PC-3 (cell line): Measurements from ENCODE around the gene B4GALT1. TPM values are rescaled to one million over a fixed set of nuclear protein-coding genes. Genes with fewer than 3 reads are reported as not detected.

Experiments used
- ATAC-seq: fragments of 200-7000 bp; cut with Tn5 transposase; 2 replicates; pipeline ENCODE4 v1.9.1; 2020; ENCODE audit warnings: mild to moderate bottlenecking, moderate library complexity
- BruUV-seq: library from RNA; stranded (reverse); fragments of 400-500 nt; replicated peaks from 2 replicates; lab custom pipeline; 2021; lab: Mats Ljungman, UMichigan
- CTCF ChIA-PET: fragments of 300-600 bp; sonication (Branson Sonifier 250); formaldehyde crosslinking; loops from one replicate; lab custom pipeline; 2022; ENCODE audit warnings: antibody characterized with exemption; lab: Charles Lee
- POLR2A ChIA-PET: fragments of 300-600 bp; sonication (Branson Sonifier 250); formaldehyde crosslinking; loops from one replicate; lab custom pipeline; 2022; ENCODE audit warnings: antibody characterized with exemption; ENCODE audit not compliant: unreplicated experiment; lab: Charles Lee
- DNase-seq: peaks from one replicate; pipeline ENCODE4 v3.0.0-alpha.2; 2015
- H2AFZ ChIP-seq: fragments of 300-600 bp; sonication (generic); 2 replicates; pipeline ENCODE4 v1.6.0; 2016; ENCODE audit warnings: antibody characterized with exemption, low read length
- H3F3A ChIP-seq: fragments of 300-600 bp; sonication (generic); one replicate; pipeline ENCODE4 v1.6.0; 2017; ENCODE audit warnings: antibody characterized with exemption, low read length, control low read depth, mild to moderate bottlenecking; ENCODE audit not compliant: unreplicated experiment
- H3K27ac ChIP-seq: fragments of 300-600 bp; sonication (generic); 2 replicates; pipeline ENCODE4 v1.5.1; 2016; ENCODE audit warnings: mild to moderate bottlenecking, low read length
- H3K27me3 ChIP-seq: fragments of 300-600 bp; sonication (generic); 2 replicates; pipeline ENCODE4 v1.6.1; 2016; ENCODE audit warnings: low read length, mixed read lengths
- H3K36me3 ChIP-seq: fragments of 300-600 bp; sonication (generic); 2 replicates; pipeline ENCODE4 v1.6.1; 2016; ENCODE audit warnings: low read depth, mixed run types, low read length, mixed read lengths
- H3K4me1 ChIP-seq: fragments of 300-600 bp; sonication (generic); 2 replicates; pipeline ENCODE4 v1.5.1; 2016; ENCODE audit warnings: low read length; ENCODE audit not compliant: insufficient read depth
- H3K4me2 ChIP-seq: fragments of 300-600 bp; sonication (generic); 2 replicates; pipeline ENCODE4 v1.6.0; 2016; ENCODE audit warnings: low read length
- H3K4me3 ChIP-seq: fragments of 300-600 bp; sonication (generic); 2 replicates; pipeline ENCODE4 v1.5.1; 2016; ENCODE audit warnings: mild to moderate bottlenecking, low read length, mixed read lengths
- H3K79me2 ChIP-seq: fragments of 300-600 bp; sonication (generic); 2 replicates; pipeline ENCODE4 v1.6.1; 2017; ENCODE audit warnings: low read length, mixed read lengths
- H3K9ac ChIP-seq: fragments of 300-600 bp; sonication (generic); 2 replicates; pipeline ENCODE4 v1.6.0; 2016; ENCODE audit warnings: mild to moderate bottlenecking, low read length
- H3K9me2 ChIP-seq: fragments of 300-600 bp; sonication (generic); replicated peaks from 2 replicates; pipeline ENCODE4 v1.6.1; 2016; ENCODE audit warnings: mixed run types, low read length, mixed read lengths
- H3K9me3 ChIP-seq: fragments of 300-600 bp; sonication (generic); 2 replicates; pipeline ENCODE4 v1.6.1; 2016; ENCODE audit warnings: low read length, mixed read lengths
- H4K20me1 ChIP-seq: fragments of 300-600 bp; sonication (generic); 2 replicates; pipeline ENCODE4 v1.6.1; 2016; ENCODE audit warnings: low read length, mixed read lengths
- EZH2 ChIP-seq: fragments of 300-600 bp; sonication (generic); IDR thresholded peaks from one replicate; pipeline ENCODE4 v1.6.1; 2017; ENCODE audit warnings: antibody characterized with exemption, mild to moderate bottlenecking, low read length; ENCODE audit not compliant: unreplicated experiment
- EZH2phosphoT487 ChIP-seq: fragments of 300-600 bp; sonication (generic); IDR thresholded peaks from 2 replicates; pipeline ENCODE4 v1.6.1; 2018; ENCODE audit warnings: mild to moderate bottlenecking, antibody characterized with exemption, low read length, borderline replicate concordance
- intact Hi-C: fragments of 100-400 bp; cut with micrococcal nuclease; formaldehyde crosslinking; loops from 2 replicates; pipeline ENCODE4 v1.9.0; 2023
- total RNA-seq: library from RNA; depleted of rRNA; stranded (reverse); fragments of >200 nt; gene quantifications from 2 replicates; pipeline ENCODE4 v1.2.3, GENCODE V29; 2014
- TF ChIP-seq, protein P1 (sequence below): fragments of 300-600 bp; sonication (generic); conservative IDR thresholded peaks from 2 replicates; pipeline ENCODE4 v1.5.1; 2017; ENCODE audit warnings: antibody characterized with exemption, low read depth, mild to moderate bottlenecking, low read length

Gene B4GALT1
- total RNA-seq, 1 experiment from 2014 or later, result 14.8 TPM

DNA sequence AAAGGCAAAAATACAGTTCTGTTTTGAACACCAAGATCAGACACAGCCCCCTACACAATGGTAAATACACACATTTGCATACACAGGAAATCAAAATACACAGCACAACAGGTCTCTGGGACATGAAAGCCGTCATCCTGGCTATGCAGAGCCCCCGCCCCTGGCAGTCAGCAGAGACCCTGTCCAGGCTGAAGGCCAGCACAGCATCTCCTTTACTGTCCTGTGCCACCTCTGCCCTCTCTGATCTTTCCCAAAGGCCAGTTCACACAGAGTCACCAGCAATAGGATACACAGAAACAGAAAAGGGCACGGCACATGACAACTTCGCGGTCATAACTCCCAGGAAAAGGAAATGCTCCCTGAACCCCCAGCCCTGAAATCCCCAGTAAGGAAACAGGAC, 56.5 kb downstream of the B4GALT1 start:
- Histone ChIP-seq H4K20me1 (no peaks in the 10 kb centered on the region), H3K79me2 (no peaks in the 10 kb centered on the region), H3K4me2 (no peak overlapping the region), H3K9me3 (no peaks in the 10 kb centered on the region), H3K4me1 (peaks cover 21% of the 10 kb centered on the region), H3F3A (no peaks in the 10 kb centered on the region), H3K9me2 (no peaks in the 10 kb centered on the region), H3K36me3 (peaks cover 10% of the 10 kb centered on the region; the same call in 1 of the 2 replicates), H3K9ac (no peak overlapping the region), H3K27me3 (no peaks in the 10 kb centered on the region), H3K27ac (no peak overlapping the region), H3K4me3 (no peak overlapping the region), H2AFZ (no peak overlapping the region)
- no TSS peak for BruUV-seq
- CTCF ChIA-PET, result no interaction called here
- intact Hi-C loops, result no loop called here
- TF ChIP-seq, protein P1, sequence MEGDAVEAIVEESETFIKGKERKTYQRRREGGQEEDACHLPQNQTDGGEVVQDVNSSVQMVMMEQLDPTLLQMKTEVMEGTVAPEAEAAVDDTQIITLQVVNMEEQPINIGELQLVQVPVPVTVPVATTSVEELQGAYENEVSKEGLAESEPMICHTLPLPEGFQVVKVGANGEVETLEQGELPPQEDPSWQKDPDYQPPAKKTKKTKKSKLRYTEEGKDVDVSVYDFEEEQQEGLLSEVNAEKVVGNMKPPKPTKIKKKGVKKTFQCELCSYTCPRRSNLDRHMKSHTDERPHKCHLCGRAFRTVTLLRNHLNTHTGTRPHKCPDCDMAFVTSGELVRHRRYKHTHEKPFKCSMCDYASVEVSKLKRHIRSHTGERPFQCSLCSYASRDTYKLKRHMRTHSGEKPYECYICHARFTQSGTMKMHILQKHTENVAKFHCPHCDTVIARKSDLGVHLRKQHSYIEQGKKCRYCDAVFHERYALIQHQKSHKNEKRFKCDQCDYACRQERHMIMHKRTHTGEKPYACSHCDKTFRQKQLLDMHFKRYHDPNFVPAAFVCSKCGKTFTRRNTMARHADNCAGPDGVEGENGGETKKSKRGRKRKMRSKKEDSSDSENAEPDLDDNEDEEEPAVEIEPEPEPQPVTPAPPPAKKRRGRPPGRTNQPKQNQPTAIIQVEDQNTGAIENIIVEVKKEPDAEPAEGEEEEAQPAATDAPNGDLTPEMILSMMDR, result no peak
- POLR2A ChIA-PET, result no interaction called here
- ATAC-seq (no peak), DNase-seq (no peak)

DNA sequence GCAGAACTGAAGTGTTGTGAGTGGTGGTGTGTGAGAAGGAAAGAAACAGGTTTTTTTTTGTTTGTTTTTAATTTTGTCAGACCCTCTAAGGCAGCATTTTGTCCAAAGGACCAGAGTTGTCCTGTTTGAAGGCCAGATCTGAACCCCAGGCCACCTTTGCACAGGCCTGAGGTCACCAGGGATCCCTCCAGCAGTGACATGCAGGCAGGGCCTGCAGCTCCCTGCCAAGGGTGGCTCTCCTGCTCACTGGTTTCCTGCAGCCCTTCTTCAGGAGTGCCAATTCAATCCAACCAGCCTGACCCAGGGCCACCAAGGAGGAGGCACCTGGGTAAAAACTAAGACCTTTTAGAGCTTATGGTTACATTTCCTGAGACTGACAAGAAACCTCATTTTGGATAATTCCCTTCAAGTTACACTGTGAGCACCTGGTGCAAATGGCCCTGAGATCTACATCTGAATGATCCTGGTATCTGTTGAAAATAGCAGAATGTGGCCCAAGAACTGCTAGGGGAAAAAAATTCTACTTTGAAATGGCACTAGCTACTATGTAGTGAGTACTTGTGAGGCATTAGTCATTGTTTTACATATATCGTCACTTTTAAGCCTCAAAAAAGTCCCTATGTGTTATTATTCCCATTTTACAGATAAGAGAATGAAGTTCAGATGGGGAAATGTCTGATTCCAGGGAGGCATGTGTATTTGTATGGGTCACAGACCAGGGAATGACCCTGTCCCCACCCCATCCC, 57.1 kb downstream of the B4GALT1 start:
- TF ChIP-seq EZH2phosphoT487 (no peak), EZH2 (no peak)
- TF ChIP-seq, protein P1, result no peak
- Histone ChIP-seq H3K9me3 (no peaks in the 10 kb centered on the region), H3K27me3 (no peaks in the 10 kb centered on the region), H3K27ac (no peak overlapping the region), H3K4me2 (no peak overlapping the region), H4K20me1 (no peaks in the 10 kb centered on the region), H3K4me3 (no peak overlapping the region), H3K79me2 (no peaks in the 10 kb centered on the region), H3K9me2 (no peaks in the 10 kb centered on the region), H2AFZ (no peak overlapping the region), H3F3A (no peaks in the 10 kb centered on the region), H3K4me1 (peaks cover 25% of the 10 kb centered on the region), H3K9ac (no peak overlapping the region), H3K36me3 (peaks cover 10% of the 10 kb centered on the region; the same call in 1 of the 2 replicates)
- intact Hi-C loops, result no loop called here
- no TSS peak for BruUV-seq
- CTCF ChIA-PET, result no interaction called here
- ATAC-seq (no peak), DNase-seq (no peak)
- POLR2A ChIA-PET, result no interaction called here

- H3F3A ChIP-seq, result no peaks in the 10 kb centered on the region
- H4K20me1 ChIP-seq, result no peaks in the 10 kb centered on the region
- no peak overlapping the region for H3K4me3 ChIP-seq
- no peaks in the 10 kb centered on the region for H3K27me3 ChIP-seq
- no peak overlapping the region for H3K27ac ChIP-seq
- H3K9me2 ChIP-seq, result no peaks in the 10 kb centered on the region
- intact Hi-C loops, result no loop called here
- peaks cover 25% of the 10 kb centered on the region for H3K4me1 ChIP-seq
- ChIA-PET CTCF (no interaction called here), POLR2A (no interaction called here)
- H3K9me3 ChIP-seq, result no peaks in the 10 kb centered on the region
- no peak overlapping the region for H3K4me2 ChIP-seq
- no TSS peak for BruUV-seq
- DNase-seq (no peak), ATAC-seq (no peak)
- H3K9ac ChIP-seq, result no peak overlapping the region
- peaks cover 10% of the 10 kb centered on the region; the same call in 1 of the 2 replicates for H3K36me3 ChIP-seq
- H3K79me2 ChIP-seq, result no peaks in the 10 kb centered on the region
- no peak for TF ChIP-seq EZH2
- no peak for TF ChIP-seq EZH2phosphoT487
- TF ChIP-seq, protein P1, result no peak
- H2AFZ ChIP-seq, result no peak overlapping the region
Observed at GRCh38 chr9:33109097-33109496, 58.0 kb downstream of the B4GALT1 start.
